H1 (cell line): ENCODE measurements around the gene MRPL33. TPM values are rescaled to one million over a fixed set of nuclear protein-coding genes. Genes with fewer than 3 reads are reported as not detected.
A peak's percentile ranks its signal among the peaks of the same experiment; 100 is the strongest.

Source experiments
- CTCF ChIA-PET: fragments of 300-600 bp; sonication (Branson Sonifier 250); formaldehyde crosslinking; loops from one replicate; lab custom pipeline; 2021; ENCODE audit not compliant: partially characterized antibody; lab: Charles Lee
- POLR2A ChIA-PET: fragments of 300-600 bp; sonication (Branson Sonifier 250); formaldehyde crosslinking; loops from one replicate; lab custom pipeline; 2021; ENCODE audit warnings: inconsistent platforms; ENCODE audit not compliant: partially characterized antibody; lab: Charles Lee
- DNase-seq, 2 experiments: peaks; one replicate each; pipeline versions ENCODE4 v3.0.0 to v3.0.0-alpha.2; 2010 to 2022; ENCODE audit warnings: low spot score in 2 of 2, low read depth in 1 of 2, mixed read lengths in 1 of 2
- FAIRE-seq: peaks from 2 replicates; lab custom pipeline; 2011; peaks lifted over from hg19 to GRCh38; lab: Jason Lieb, UNC
- H2AFZ ChIP-seq: 2 replicates; pipeline ENCODE4 v1.8.1; 2012; ENCODE audit warnings: low read length, inconsistent platforms
- H2AK5ac ChIP-seq: 2 replicates; pipeline ENCODE4 v1.6.1; 2013; ENCODE audit warnings: low read depth, low read length
- H2BK120ac ChIP-seq: replicated peaks from 2 replicates; pipeline ENCODE3; 2013; ENCODE audit warnings: low read depth, low read length, inconsistent platforms
- H2BK12ac ChIP-seq: 2 replicates; pipeline ENCODE4 v1.6.1; 2013; ENCODE audit warnings: low read depth, low read length
- H2BK15ac ChIP-seq: 2 replicates; pipeline ENCODE4 v1.6.1; 2013; ENCODE audit warnings: low read length
- H2BK20ac ChIP-seq: 2 replicates; pipeline ENCODE4 v1.6.1; 2013; ENCODE audit warnings: low read length
- H2BK5ac ChIP-seq: 2 replicates; pipeline ENCODE4 v1.6.1; 2013; ENCODE audit warnings: low read depth, low read length
- H3K14ac ChIP-seq: 2 replicates; pipeline ENCODE4 v1.6.1; 2013; ENCODE audit warnings: inconsistent platforms; ENCODE audit not compliant: insufficient read length
- H3K18ac ChIP-seq: 2 replicates; pipeline ENCODE4 v1.6.1; 2013; ENCODE audit warnings: low read length; ENCODE audit errors: extremely low read depth
- H3K23ac ChIP-seq: 2 replicates; pipeline ENCODE4 v1.6.1; 2013; ENCODE audit warnings: inconsistent platforms; ENCODE audit not compliant: insufficient read length
- H3K23me2 ChIP-seq: 2 replicates; pipeline ENCODE4 v1.6.1; 2013; ENCODE audit warnings: low read depth, low read length
- H3K27ac ChIP-seq: 2 replicates; pipeline ENCODE4 v1.6.1; 2011; ENCODE audit warnings: low read depth, low read length, inconsistent platforms
- H3K27me3 ChIP-seq, 4 experiments: replicated peaks in 1 of 4; 1 replicate in 1 of 4; 2 replicates in 3 of 4; pipeline versions ENCODE4 v1.6.1 to v1.8.1; 2011 to 2013; ENCODE audit warnings: low read length in 3 of 4, mild to moderate bottlenecking in 3 of 4, inconsistent platforms in 2 of 4, mixed read lengths in 2 of 4, moderate library complexity in 1 of 4; ENCODE audit not compliant: control insufficient read depth in 3 of 4, insufficient read depth in 3 of 4; ENCODE audit errors: extremely low read depth in 1 of 4
- H3K36me3 ChIP-seq, 4 experiments: 2 replicates each; pipeline versions ENCODE4 v1.6.1 to v1.8.1; 2011 to 2013; ENCODE audit warnings: mild to moderate bottlenecking in 4 of 4, low read length in 3 of 4, moderate library complexity in 2 of 4, control low read depth in 1 of 4, inconsistent platforms in 1 of 4; ENCODE audit not compliant: insufficient read depth in 4 of 4, control insufficient read depth in 2 of 4
- H3K4ac ChIP-seq: replicated peaks from 2 replicates; pipeline ENCODE3; 2013; ENCODE audit warnings: low read length, low read depth, mixed read lengths, inconsistent platforms; ENCODE audit not compliant: insufficient read length
- H3K4me1 ChIP-seq, 4 experiments: replicated peaks in 1 of 4; 1 replicate in 1 of 4; 2 replicates in 3 of 4; pipeline versions ENCODE4 v1.6.1 to v1.8.1; 2011 to 2013; ENCODE audit warnings: low read length in 3 of 4, inconsistent platforms in 2 of 4, mixed read lengths in 1 of 4; ENCODE audit not compliant: insufficient read depth in 4 of 4, control insufficient read depth in 3 of 4
- H3K4me2 ChIP-seq, 2 experiments: 2 replicates each; pipeline versions ENCODE4 v1.6.1 to v1.8.1; 2011 to 2013; ENCODE audit warnings: low read depth in 2 of 2, low read length in 2 of 2, control low read depth in 1 of 2, inconsistent platforms in 1 of 2, mild to moderate bottlenecking in 1 of 2; ENCODE audit not compliant: insufficient read depth in 1 of 2
- H3K4me3 ChIP-seq, 4 experiments: fragments of 200-600, 300-600 bp in 1 of 4; sonication (generic), shearing (Covaris generic), sonication (Bioruptor Twin) in 1 of 4; 2 replicates each; pipeline versions ENCODE4 v1.5.1 to v1.8.1; 2011 to 2016; ENCODE audit warnings: low read length in 4 of 4, low read depth in 3 of 4, control low read depth in 2 of 4, inconsistent platforms in 2 of 4, mild to moderate bottlenecking in 2 of 4, mixed read lengths in 1 of 4, moderate library complexity in 1 of 4; ENCODE audit not compliant: insufficient read depth in 2 of 4; ENCODE audit errors: extremely low read depth in 1 of 4
- H3K56ac ChIP-seq: replicated peaks from 2 replicates; pipeline ENCODE3; 2013; ENCODE audit warnings: low read depth, mild to moderate bottlenecking, mixed read lengths, low read length, inconsistent platforms; ENCODE audit not compliant: insufficient read length
- H3K79me1 ChIP-seq: 2 replicates; pipeline ENCODE4 v1.6.1; 2013; ENCODE audit warnings: low read depth, low read length, control low read depth
- H3K79me2 ChIP-seq, 2 experiments: 2 replicates each; pipeline versions ENCODE4 v1.6.1 to v1.8.1; 2012 to 2013; ENCODE audit warnings: low read length in 2 of 2, mild to moderate bottlenecking in 2 of 2, inconsistent platforms in 1 of 2; ENCODE audit not compliant: insufficient read depth in 2 of 2, control insufficient read depth in 1 of 2
- H3K9ac ChIP-seq, 4 experiments: replicated peaks in 1 of 4; 1 replicate in 1 of 4; 2 replicates in 3 of 4; pipeline versions ENCODE4 v1.6.1 to v1.8.1; 2011 to 2013; ENCODE audit warnings: low read depth in 3 of 4, low read length in 3 of 4, control low read depth in 2 of 4, mild to moderate bottlenecking in 2 of 4, moderate library complexity in 2 of 4, inconsistent platforms in 1 of 4; ENCODE audit errors: extremely low read depth in 1 of 4
- H3K9me3 ChIP-seq, 2 experiments: 2 replicates each; pipeline versions ENCODE4 v1.6.1 to v1.8.1; 2012 to 2013; ENCODE audit warnings: mild to moderate bottlenecking in 2 of 2, moderate library complexity in 2 of 2, control low read depth in 1 of 2, inconsistent platforms in 1 of 2, low read depth in 1 of 2, low read length in 1 of 2, mixed read lengths in 1 of 2; ENCODE audit not compliant: insufficient read depth in 2 of 2
- H4K20me1 ChIP-seq, 2 experiments: replicated peaks in 1 of 2; 2 replicates each; pipeline versions ENCODE3 to v1.8.1; 2011 to 2013; ENCODE audit warnings: inconsistent platforms in 2 of 2, low read length in 2 of 2, mild to moderate bottlenecking in 1 of 2; ENCODE audit not compliant: insufficient read depth in 2 of 2, control insufficient read depth in 1 of 2
- H4K5ac ChIP-seq: 2 replicates; pipeline ENCODE4 v1.6.1; 2013; ENCODE audit warnings: low read length, low read depth, mixed read lengths, inconsistent platforms; ENCODE audit not compliant: insufficient read length
- H4K8ac ChIP-seq: 2 replicates; pipeline ENCODE4 v1.8.0; 2013; ENCODE audit warnings: mild to moderate bottlenecking, moderate library complexity, low read length, inconsistent platforms; ENCODE audit not compliant: insufficient read depth; ENCODE audit errors: extremely low read depth
- H4K91ac ChIP-seq: replicated peaks from 2 replicates; pipeline ENCODE3; 2013; ENCODE audit warnings: low read length, mixed read lengths, inconsistent platforms; ENCODE audit not compliant: insufficient read length
- ASH2L ChIP-seq: fragments of 200-600, 300-600 bp; sonication (generic); IDR thresholded peaks from one replicate; pipeline ENCODE4 v1.7.1; 2017; ENCODE audit warnings: low read length
- CTCF ChIP-seq, 3 experiments: IDR thresholded peaks; 1 replicate in 2 of 3; 2 replicates in 1 of 3; pipeline versions ENCODE4 v1.5.1 to v1.6.1; 2011; ENCODE audit warnings: low read length in 3 of 3, mild to moderate bottlenecking in 3 of 3, inconsistent platforms in 2 of 3, low read depth in 1 of 3, moderate library complexity in 1 of 3; ENCODE audit not compliant: insufficient read depth in 1 of 3; ENCODE audit errors: control extremely low read depth in 1 of 3
- JUND ChIP-seq: IDR thresholded peaks from 2 replicates; pipeline ENCODE4 v1.6.1; 2011; ENCODE audit warnings: mild to moderate bottlenecking, improper control_type of control experiment, low read length
- KDM5A ChIP-seq: fragments of 200-600 bp; IDR thresholded peaks from 2 replicates; pipeline ENCODE4 v1.7.1; 2012; ENCODE audit warnings: mild to moderate bottlenecking, low read length, inconsistent platforms, mixed read lengths
- RAD21 ChIP-seq, 2 experiments: IDR thresholded peaks in 1 of 2; conservative IDR thresholded peaks in 1 of 2; 2 replicates each; pipeline ENCODE4 v1.6.1; 2011; ENCODE audit warnings: low read depth in 2 of 2, low read length in 2 of 2, improper control_type of control experiment in 1 of 2, inconsistent platforms in 1 of 2, mild to moderate bottlenecking in 1 of 2, moderate library complexity in 1 of 2
- WGBS, 2 experiments: shearing (Covaris generic) in 1 of 2; methylation state at CpG; one replicate each; pipeline versions ENCODE4 v1.1.6 to v1.1.7; 2013 to 2015; ENCODE audit warnings: low lambda C conversion rate in 2 of 2, mixed read lengths in 2 of 2, inconsistent platforms in 1 of 2, low coverage in 1 of 2, missing lambda C conversion rate in 1 of 2; ENCODE audit not compliant: insufficient replicate concordance in 2 of 2, insufficient coverage in 1 of 2, insufficient read length in 1 of 2; ENCODE audit errors: extremely low coverage in 1 of 2, missing lambda C conversion rate in 1 of 2; 5-methylcytosine and 5-hydroxymethylcytosine counted together
- polyA plus RNA-seq, 7 experiments: library from polyadenylated mRNA; depleted of rRNA in 3 of 7; stranded (reverse) in 5 of 7; unstranded in 2 of 7; fragments of >200 nt in 5 of 7; fragments of 200-250 nt in 2 of 7; gene quantifications; 1 replicate in 5 of 7; 2 replicates in 1 of 7; 4 replicates in 1 of 7; pipeline versions ENCODE4 v1.2.1 to v1.2.3, GENCODE V29; 2011 to 2013; ENCODE audit warnings: missing spikeins in 2 of 7, mixed read lengths in 2 of 7
- total RNA-seq: library from RNA; stranded (reverse); fragmentation: NEBNext Ultra II Directional; extraction: Animal tissue kit (Norgen Biotek cat#: 25700); gene quantifications from 2 replicates; pipeline ENCODE4 v1.2.1, GENCODE V29; 2021

MRPL33 gene
- total and polyA plus RNA-seq, 2 of the 8 experiments (the other 6 are each of a cell fraction or from before 2014, with no cell fraction given), result 24.3 to 62.9 TPM

- Histone ChIP-seq H2BK120ac (no peak overlapping the region), H2AK5ac (no peak overlapping the region), H3K18ac (0 out of 2 replicates have a peak overlapping the region, but pooled peaks have one; percentile 68), H2BK12ac (no peak overlapping the region), H3K4me2 (no peak overlapping the region; a peak in 1 of 4 replicates), H4K20me1 (no peaks in the 10 kb centered on the region), H3K79me2 (no peaks in the 10 kb centered on the region), H4K5ac (no peak overlapping the region), H2BK15ac (0 out of 2 replicates have a peak overlapping the region, but pooled peaks have one; percentile 46), H3K9ac (no peak overlapping the region), H3K27ac (no peak overlapping the region), H3K23ac (no peak overlapping the region), H3K79me1 (no peaks in the 10 kb centered on the region), H3K4me1 (peaks cover 8 to 21% (median 10%) of the 10 kb centered on the region in 4 experiments), H3K23me2 (no peaks in the 10 kb centered on the region), H3K27me3 (no peaks in the 10 kb centered on the region), H2BK20ac (no peak overlapping the region), H4K91ac (no peak overlapping the region), H3K36me3 (no peaks in the 10 kb centered on the region), H3K56ac (no peak overlapping the region), H4K8ac (no peak overlapping the region), H2AFZ (0 out of 2 replicates have a peak overlapping the region, but pooled peaks have one; percentile 35), H2BK5ac (peak overlapping the region; percentile 49; the same call in 1 of the 2 replicates), H3K9me3 (no peaks in the 10 kb centered on the region), H3K4ac (no peak overlapping the region), H3K4me3 (no peak overlapping the region), H3K14ac (no peak overlapping the region)
- POLR2A ChIA-PET, result interaction anchor here (0.8 to 2.8 kb wide), 10 partner anchors 12 to 667 kb away, joined by 3 to 15 read pairs (median 4); no protein-coding TSS in a partner anchor
- FAIRE-seq (no peak), DNase-seq (peak in 1 of 2 experiments; percentile 81)
- WGBS, 2 experiments, result 46% methylated on average over 11 of the region's 11 CpGs; no CpG with 5 or more reads in 1 of the 2 experiments
- TF ChIP-seq ASH2L (no peak), RAD21 (IDR thresholded peaks at IDR 0.05 in 1 of 2, conservative IDR thresholded peaks at IDR 0.05 in 1 of 2; ENCODE audit: low read depth in 2 of 2, low read length in 2 of 2) (peak; percentile 62 to 64), CTCF (IDR thresholded peaks at IDR 0.05; ENCODE audit: control extremely low read depth in 1 of 3, insufficient read depth in 1 of 3, low read depth in 1 of 3, low read length in 3 of 3) (peak; percentile 51 to 84 (median 54)), KDM5A (no peak), JUND (no peak)
- CTCF ChIA-PET, result interaction anchor here (0.6 to 3.6 kb wide), 46 partner anchors 9 to 772 kb away, joined by 3 to 51 read pairs (median 4); partner anchors contain the start of gene PLB1
These were observed 48.0 kb upstream of the MRPL33 start for GRCh38 chr2:27723372-27724144.
